Lower leg skin (tissue), 4 donors: ENCODE measurements around the gene OLFM2. TPM values are rescaled to one million over a fixed set of nuclear protein-coding genes. Genes with fewer than 3 reads are reported as not detected.
"Not testable (repeated sequence)": the region's sequence is repeated elsewhere in the genome, so short reads cannot be mapped to it uniquely, and the experiment has no call there.

Experiments
- DNase-seq, 2 donors: peaks; one replicate each; pipeline ENCODE4 v3.0.0-alpha.2; 2019; ENCODE audit warnings: low spot score in 2 of 2
- H3K4me3 ChIP-seq: fragments of 200-600 bp; sonication (generic); 2 replicates; pipeline ENCODE4 v1.5.1; 2017; ENCODE audit warnings: mild to moderate bottlenecking, low read depth; ENCODE audit not compliant: poor library complexity, severe bottlenecking
- POLR2A ChIP-seq, 2 donors: fragments of 450-650 bp; IDR thresholded peaks; one replicate each; pipeline ENCODE4 v1.6.1; 2016 to 2017; ENCODE audit warnings: antibody characterized with exemption in 2 of 2, mild to moderate bottlenecking in 1 of 2, moderate library complexity in 1 of 2
- WGBS, 2 donors: methylation state at CpG; one replicate each; pipeline ENCODE4 v1.1.5; 2018; 5-methylcytosine and 5-hydroxymethylcytosine counted together
- intact Hi-C: fragments of 100-400 bp; cut with DNase I; formaldehyde crosslinking; loops from one replicate; pipeline ENCODE4 v1.15.0; 2023; ENCODE audit warnings: low total_unique reads
- total RNA-seq, 4 donors: library from RNA; depleted of rRNA; stranded (reverse); fragments of >200 nt; gene quantifications; one replicate each; pipeline ENCODE4 v1.1.0, GENCODE V29; 2016
- TF ChIP-seq, protein P1 (sequence below), 3 donors: fragments of 450-650 bp; IDR thresholded peaks; one replicate each; pipeline ENCODE4 v1.5.1; 2016; ENCODE audit warnings: antibody characterized with exemption in 3 of 3, mild to moderate bottlenecking in 3 of 3, moderate library complexity in 2 of 3

Gene OLFM2
- total RNA-seq, 4 donors from 2014 or later: 94.8 to 157 (median 112) TPM

DNA sequence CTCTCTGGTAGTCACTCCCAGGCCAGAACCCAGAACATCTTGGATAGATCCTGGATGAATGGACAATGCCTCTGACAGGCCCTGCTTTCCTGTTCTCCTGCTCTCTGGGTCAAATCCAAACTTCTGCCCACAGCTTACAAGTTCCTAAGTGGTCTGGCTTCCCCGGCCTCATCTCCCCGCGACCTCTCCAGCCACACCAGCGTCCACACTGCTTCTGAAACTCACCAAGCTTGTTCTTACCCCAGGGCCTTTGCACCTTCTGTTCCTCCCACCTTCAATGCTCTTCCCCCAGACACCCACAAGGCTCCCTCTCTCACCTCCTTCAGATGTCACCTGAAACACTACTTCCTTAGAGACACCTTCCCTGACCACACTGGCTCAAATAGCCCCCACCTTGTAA lies 3.5 kb downstream of the OLFM2 start:
- no peak for TF ChIP-seq POLR2A (IDR thresholded peaks at IDR 0.05)
- TF ChIP-seq, protein P1, sequence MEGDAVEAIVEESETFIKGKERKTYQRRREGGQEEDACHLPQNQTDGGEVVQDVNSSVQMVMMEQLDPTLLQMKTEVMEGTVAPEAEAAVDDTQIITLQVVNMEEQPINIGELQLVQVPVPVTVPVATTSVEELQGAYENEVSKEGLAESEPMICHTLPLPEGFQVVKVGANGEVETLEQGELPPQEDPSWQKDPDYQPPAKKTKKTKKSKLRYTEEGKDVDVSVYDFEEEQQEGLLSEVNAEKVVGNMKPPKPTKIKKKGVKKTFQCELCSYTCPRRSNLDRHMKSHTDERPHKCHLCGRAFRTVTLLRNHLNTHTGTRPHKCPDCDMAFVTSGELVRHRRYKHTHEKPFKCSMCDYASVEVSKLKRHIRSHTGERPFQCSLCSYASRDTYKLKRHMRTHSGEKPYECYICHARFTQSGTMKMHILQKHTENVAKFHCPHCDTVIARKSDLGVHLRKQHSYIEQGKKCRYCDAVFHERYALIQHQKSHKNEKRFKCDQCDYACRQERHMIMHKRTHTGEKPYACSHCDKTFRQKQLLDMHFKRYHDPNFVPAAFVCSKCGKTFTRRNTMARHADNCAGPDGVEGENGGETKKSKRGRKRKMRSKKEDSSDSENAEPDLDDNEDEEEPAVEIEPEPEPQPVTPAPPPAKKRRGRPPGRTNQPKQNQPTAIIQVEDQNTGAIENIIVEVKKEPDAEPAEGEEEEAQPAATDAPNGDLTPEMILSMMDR (IDR thresholded peaks at IDR 0.05): no peak
- intact Hi-C loops: loop anchor here (5.0 to 10.0 kb wide), 3 partner anchors 94 to 322 kb away; partner anchors contain the start of genes EIF3G, MRPL4 and P2RY11

GRCh38 chr19:9931629-9932028 lies 4.7 kb downstream of the OLFM2 start:
- DNase-seq: no peak
- 84 to 90% methylated on average over 1 of the region's 1 CpG for WGBS, 2 donors
- H3K4me3 ChIP-seq: no peak overlapping the region
- TF ChIP-seq, protein P1 (IDR thresholded peaks at IDR 0.05): no peak
- no peak for TF ChIP-seq POLR2A (IDR thresholded peaks at IDR 0.05)
- intact Hi-C loops: loop anchor here (5.0 to 10.0 kb wide), 3 partner anchors 96 to 323 kb away; partner anchors contain the start of genes EIF3G, MRPL4 and P2RY11

More for the DNA sequence above, 3.5 kb downstream of the OLFM2 start:
- DNase-seq: no peak
- H3K4me3 ChIP-seq: no peak overlapping the region
- WGBS, 2 donors: 89 to 96% methylated on average over 4 of the region's 4 CpGs

DNA sequence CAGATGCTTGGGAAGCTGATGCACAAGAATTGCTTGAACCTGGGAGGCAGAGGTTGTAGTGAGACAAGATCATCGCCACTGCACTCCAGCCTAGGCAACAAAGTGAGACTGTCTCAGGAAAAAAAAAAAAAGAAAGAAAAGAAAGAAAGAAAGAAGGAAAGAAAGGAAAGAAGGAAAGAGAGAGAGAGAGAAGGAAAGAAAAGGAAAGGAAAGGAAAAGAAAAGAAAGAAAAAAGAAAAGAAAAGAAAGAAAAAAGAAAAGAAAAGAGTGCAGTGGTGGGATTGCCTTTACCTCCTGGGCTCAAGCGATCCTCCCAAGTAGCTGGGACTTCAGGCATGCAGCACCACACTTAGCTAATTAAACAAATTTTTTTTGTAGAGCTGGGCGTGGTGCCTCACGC lies 12.9 kb downstream of the OLFM2 start:
- intact Hi-C loops: no loop called here
- no peak for TF ChIP-seq POLR2A (IDR thresholded peaks at IDR 0.05)
- no peak overlapping the region for H3K4me3 ChIP-seq
- DNase-seq: no peak
- WGBS, 2 donors: 89 to 92% methylated on average over 4 of the region's 4 CpGs

DNA sequence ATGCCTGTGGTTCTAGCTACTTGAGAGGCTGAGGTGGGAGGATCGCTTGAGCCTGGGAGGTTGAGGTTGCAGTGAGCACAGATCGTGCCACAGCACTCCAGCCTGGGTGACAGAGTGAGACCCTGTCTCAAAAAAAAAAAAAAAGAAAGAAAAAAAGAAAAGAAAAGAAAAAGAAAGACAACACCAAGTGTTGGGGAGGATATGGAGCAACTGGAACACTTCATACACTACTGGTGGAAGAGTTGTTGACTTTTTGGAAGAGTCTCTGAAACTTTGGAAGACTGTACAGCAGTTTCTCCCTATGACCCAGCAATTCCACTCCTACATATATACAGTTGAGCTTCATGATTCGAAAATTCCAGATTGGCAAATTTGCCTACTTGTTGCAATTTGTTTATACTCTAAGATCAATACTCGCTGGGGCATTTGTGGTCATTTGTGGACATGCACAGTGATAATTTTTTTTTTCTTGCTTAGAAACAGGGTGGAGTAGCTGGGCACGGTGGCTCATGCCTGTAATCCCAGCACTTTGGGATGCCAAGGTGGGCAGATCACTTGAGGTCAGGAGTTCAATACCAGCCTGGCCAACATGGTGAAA lies 13.4 kb downstream of the OLFM2 start:
- H3K4me3 ChIP-seq, intact Hi-C loops, DNase-seq: not testable (repeated sequence)
- WGBS, 2 donors: 88% methylated on average over 5 of the region's 5 CpGs

- H3K4me3 ChIP-seq: no peak overlapping the region
- DNase-seq: no peak
- intact Hi-C loops: no loop called here
- TF ChIP-seq, protein P1 (IDR thresholded peaks at IDR 0.05): no peak
- TF ChIP-seq POLR2A (IDR thresholded peaks at IDR 0.05): no peak
- WGBS, 2 donors: 6% methylated on average over 3 of the region's 3 CpGs
These were observed 19.0 kb downstream of the OLFM2 start for GRCh38 chr19:9917321-9917720.

GRCh38 chr19:9916719-9917118 lies 19.6 kb downstream of the OLFM2 start:
- no peak for DNase-seq
- TF ChIP-seq, protein P1 (IDR thresholded peaks at IDR 0.05): no peak
- no peak for TF ChIP-seq POLR2A (IDR thresholded peaks at IDR 0.05)
- 31 to 39% methylated on average over 6 of the region's 6 CpGs for WGBS, 2 donors
- H3K4me3 ChIP-seq: no peak overlapping the region
- intact Hi-C loops: no loop called here
